ENCODE measurements around the gene SPATA46.
"Not testable (repeated sequence)": the region's sequence is repeated elsewhere in the genome, so short reads cannot be mapped to it uniquely, and the experiment has no call there.

SPATA46 gene

DNA sequence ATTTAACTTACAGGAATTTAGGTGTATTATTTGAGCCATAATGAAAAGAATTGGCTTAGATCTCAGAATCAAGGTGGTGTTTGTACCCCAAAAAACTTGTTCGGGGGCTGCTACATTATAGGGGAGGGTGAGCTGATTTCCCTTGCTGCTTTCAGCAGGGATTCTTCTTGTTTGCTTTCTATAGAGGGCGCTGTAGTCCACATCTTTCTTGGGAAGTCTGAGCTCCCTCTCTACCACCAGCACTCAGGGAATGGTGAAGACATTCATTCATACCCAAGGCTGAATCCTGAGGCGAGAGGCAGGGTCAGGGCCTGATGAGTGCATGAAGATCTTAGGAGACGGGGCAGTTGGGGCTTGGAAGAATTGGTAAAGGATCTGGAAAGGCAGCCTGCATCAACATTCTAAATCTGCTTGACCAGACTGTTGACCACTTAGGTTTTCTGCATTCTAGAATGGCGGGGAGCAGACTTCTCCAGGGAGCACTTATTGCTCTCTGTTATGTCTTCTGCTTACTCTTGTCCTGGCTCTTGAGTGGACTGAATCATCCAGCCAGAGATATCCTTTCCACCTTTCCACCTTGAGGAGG, 18.9 kb downstream of the SPATA46 start:
- no peak for DNase-seq (ENCODE audit: low spot score)

DNA sequence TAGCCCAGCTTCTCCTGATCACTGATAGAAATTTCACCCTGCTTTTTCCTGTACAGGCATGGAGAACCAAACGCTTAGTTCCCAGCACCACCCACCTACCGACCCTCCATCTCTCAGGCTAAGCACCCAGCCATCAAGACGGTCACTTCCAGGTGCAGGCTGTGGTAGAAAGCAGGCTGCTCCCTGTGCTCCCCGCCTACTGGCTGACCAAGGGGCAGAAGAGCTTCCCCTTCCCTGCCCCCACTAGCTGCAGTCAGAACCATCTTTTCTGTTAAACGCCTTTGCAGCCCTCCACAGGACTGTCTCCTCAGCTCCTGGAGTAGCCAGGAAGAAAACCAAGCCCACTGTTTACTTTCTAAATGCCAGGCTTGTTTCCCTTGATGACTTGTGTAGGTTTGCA, 23.0 kb downstream of the SPATA46 start:
- DNase-seq (ENCODE audit: low spot score) = no peak

DNA sequence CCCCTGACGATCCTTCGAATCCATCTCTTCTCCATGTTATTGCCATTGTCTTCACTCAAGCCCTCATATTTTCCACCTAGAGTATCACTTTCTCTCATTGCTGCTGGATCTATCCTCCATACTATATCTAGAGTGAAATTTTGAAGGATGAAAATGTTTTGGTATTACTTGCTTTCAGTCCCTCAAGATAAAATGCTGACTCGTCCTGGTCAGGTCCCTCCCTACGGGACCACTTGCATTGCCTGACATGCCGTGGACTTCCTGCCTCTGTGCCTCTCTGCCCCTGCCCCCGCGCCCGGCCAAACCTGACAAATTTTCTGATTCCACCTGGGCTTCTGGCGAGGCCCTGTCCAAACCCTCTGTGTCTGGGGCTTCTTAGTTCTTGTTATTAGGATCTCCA, 23.6 kb downstream of the SPATA46 start:
- DNase-seq (ENCODE audit: low spot score) = no peak

DNA sequence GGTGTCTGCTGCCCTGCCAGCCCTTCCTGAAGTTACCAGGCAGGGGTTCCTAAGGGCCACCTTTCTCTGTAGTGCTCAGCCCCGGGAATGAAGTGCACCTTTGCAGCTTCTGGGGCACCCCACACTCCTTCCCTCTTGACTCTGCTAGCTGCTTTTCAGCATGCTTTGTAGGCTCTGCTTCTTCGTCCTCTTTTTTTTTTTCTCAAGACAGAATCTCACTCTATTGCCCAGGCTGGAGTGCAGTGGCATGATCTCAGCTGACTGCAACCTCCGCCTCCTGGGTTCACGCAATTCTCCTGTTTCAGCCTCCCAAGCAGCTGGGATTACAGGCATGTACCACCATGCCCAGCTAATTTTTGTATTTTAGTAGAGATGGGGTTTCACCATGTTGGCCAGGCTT, 24.8 kb downstream of the SPATA46 start:
- DNase-seq (ENCODE audit: low spot score) = not testable (repeated sequence)

DNA sequence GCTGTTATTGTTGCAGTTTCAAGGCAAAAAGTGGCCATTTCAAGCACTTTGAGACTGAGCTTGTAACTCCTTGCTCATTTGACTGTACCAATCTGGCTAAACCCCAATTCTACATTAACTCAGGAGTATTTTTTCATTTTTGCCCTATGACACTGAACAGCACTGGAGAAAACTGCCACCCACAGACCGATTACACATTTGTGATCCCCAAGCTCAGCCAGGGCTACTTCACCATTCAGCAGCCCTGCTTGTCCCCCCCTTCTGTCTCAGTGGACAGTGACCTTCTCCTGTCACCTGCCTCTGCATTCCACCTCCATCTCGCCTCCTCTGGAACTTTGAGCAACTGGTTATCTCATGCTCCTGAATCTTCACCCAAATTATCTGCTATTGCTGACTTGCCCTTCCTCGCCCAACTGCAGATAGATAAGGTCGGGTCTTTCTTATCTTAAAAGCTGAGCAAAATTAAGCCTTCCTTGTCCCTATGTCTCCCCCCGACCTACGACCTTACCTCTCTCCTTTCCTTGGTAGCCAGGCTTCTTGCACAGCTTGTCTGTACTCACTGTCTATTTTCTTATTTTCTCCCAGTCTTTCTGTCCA, 25.3 kb downstream of the SPATA46 start:
- no peak for DNase-seq (ENCODE audit: low spot score)

DNA sequence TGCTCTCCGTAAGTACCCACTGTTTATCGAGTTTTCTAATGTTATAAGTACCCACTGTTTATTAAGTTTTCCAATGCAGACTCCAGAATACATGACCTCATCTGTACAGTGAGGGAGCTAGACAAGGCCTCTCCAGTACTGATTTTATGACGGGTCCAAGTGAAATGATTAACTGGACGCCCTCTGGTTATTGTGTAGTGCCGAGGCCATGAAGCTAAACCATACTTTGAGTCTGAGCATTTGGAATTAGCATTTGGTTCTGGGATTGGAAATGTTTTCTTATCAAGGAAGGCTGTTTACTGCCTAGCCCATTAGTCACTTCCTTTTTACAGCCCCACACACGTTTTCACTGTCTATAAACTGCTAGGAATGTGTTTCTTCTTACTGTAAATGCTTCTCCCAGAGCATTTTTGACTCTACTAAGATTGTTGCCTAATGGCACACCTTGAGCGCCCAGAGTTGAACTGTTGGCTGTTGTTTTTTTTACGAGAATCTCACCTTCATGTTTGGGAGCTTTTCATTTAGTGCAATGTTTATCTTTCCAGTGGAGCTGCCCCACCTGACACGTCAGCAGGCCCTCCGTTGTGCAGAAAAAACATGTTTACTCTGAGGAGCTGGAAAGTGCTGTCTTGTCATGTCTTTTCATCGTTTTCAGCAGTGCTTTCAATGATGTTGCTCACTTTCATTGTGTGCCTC, 26.9 kb downstream of the SPATA46 start:
- no peak for DNase-seq (ENCODE audit: low spot score)

DNA sequence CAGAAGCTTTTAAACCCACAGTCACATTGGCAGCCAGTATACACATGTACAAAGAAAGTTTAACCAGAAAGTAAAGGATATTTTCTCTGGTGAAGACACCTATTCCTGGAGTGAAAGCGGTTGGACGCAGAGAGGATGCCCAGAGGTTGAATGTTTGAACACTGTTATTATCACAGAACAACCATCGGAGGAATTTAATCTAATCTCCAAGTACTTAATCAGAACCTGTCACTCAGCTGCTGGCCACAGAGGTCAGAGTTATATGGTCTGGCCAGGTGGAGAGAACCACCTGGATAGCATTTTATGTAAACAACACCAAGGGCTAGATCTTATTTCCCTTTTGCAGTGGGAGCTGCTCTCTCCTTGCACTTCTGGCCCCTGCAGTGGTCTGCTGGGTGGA, 29.4 kb downstream of the SPATA46 start:
- DNase-seq (ENCODE audit: low spot score) = no peak

DNA sequence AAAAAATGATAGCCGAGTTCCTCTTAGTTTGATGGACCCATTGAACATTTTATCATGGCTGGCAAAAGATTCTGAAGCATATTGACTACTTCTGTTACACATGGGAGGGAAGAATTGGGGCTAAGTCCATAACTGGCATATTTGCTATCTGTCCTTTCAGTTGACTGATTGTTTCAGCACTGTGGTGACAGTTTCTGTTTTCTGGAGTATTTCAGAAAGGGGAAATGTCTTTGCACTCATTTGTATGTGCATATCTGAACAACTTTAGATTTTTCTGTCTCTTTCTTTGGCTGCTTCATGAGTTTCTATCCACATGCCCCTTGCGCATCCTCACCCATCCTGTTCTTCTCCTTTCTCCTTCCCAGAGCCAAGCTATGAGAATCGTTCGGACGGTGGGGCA, 33.2 kb downstream of the SPATA46 start:
- no peak for DNase-seq (ENCODE audit: low spot score)

DNA sequence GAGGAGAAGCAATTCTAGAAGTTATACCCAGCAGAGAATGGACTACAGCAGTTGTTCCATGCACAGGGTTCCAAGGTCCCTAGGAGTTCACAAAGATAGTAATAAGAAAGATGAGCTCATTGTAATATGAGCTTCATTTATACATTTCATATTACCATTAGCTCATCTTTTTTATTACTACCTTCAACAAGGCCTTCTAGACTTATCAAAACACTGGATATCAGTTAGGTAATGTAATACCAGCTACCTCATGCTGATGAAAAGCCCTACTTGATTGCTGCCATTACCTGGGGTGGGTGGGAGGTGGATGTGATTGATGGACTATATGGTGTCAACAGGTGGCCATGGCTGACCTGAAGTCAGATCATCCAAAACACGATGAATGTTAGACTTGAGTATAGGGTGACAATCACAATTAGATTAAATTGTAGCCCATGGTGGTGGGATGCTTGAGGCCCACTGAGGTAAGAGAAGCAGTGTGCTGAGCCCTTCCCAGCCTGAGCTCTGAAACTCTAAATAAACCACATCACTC, 34.1 kb downstream of the SPATA46 start:
- no peak for DNase-seq (ENCODE audit: low spot score)

DNA sequence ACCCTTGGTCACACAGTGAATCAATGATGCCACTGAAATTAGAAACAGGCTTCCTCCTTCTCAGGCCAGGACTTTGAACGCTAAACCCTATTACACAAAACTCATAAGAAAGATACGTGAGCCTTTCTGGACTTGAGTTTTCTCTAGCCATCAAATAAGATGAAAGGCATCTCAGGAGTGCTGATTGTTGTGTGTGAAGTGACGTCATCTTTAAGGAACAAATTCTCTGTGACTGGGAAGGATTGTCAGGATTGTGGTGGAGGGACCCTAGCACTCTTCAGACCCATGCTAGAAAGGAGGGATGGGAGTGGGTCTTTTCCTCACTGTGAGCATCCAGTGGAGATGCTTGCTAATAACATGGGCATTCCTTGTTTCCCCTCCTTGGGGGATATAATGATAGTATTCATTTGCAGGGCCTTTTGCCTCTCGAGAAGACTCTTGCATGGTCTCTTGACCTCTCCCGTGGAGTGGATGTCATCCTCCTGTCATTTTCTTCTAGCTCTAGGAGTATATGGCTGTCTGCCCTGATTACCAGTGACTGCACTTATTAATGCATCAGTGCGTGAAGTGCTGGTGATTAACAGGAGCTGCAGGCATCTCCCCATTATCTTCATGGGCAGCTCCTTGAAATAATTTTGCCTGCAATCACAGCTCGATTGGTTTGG, 39.9 kb downstream of the SPATA46 start:
- no peak for DNase-seq (ENCODE audit: low spot score)

DNA sequence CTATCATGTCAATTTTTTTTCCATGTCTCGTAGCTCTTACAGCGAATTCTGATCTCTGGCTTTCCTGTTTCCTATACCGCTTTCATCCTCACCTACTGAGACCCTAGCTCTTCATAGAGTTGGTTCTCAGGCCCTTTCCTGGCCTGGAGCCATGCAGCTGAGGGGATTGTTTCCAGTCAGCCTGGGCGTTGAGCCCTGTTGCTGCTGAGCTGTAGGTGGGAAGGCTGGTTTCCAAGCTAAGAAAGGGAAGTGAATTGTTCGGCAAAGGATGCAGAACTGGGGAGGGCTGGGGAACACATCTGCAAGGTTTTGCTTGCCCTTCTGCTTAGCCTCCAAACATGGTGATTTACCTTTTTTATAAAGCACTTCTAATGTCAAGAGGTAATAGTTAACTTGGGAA, 41.5 kb downstream of the SPATA46 start:
- DNase-seq (ENCODE audit: low spot score) = no peak

DNA sequence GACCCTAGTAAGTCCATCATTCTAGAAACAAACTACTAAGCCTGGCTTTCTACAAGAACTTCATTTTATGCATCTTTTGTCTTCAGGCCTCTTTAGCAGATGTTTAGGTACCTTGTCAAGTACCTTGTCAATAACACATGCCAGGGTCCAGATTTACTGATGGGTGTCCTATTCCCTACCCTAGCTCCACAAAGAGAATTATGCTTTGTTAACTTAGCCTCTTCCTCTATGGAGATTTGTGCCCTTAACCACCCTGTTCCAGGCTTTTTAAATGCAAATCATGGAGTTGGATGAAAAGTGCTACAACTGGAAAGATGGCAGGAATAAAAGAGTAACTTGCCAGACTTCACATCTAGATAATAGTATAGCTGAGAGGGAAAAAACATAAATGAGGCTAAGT, 42.7 kb downstream of the SPATA46 start:
- DNase-seq (ENCODE audit: low spot score) = no peak

DNA sequence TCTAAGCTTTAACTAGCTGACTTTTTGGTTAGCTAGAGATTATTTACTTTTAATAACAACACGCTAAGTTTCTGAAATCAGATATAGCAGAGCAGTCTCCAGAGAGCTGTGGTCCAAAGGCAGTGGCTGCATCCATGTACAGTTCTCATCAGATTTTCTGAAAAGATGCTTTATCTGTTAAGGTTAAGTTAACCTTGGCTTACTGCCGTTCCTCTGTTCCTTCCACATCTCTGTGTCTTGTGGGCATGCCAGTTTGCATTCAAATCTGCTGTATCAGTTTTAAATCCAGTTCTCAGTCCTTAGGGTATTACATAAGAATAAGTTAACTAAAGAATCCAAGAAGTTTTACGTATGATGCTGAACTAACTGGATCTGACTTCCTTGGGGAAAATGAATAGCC, 46.8 kb downstream of the SPATA46 start:
- no peak for DNase-seq (ENCODE audit: low spot score)

DNA sequence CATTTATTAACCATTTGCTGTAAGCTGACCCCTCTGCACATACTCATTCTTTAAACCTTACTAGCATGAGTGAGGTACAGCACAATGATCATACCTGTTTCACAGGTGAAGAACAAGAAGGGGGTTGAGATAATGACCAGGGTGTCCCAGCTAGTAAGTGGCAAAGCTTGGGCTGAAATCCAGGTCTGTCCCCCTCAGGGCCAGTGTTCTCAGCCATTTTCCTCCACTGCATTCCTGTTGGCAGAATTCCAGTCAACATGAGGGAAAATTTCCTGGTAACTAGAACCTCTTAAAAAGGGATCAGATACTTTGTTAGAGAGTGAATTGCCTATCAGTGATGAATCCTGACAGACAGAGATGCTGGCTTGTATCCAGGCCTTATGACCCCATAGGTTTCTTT, 48.1 kb downstream of the SPATA46 start:
- DNase-seq (ENCODE audit: low spot score) = no peak

DNA sequence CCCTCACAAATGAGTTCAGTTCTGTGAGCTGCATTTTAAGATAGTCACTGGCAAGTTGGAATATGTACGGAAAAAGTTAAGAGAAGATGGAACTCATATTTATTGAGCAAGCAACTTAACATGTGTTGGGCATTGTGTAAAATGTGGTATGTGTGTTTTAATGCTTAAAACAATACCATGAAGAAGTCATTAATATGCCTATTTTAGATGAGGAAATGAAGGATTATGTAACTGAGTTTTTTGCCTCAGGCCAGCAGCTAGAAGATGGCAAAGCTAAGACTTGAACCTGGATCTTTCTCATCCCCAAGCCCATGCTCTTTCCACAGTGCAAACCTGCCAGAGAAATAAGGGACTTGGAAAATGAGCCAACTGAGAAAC, 48.9 kb downstream of the SPATA46 start:
- no peak for DNase-seq (ENCODE audit: low spot score)

DNA sequence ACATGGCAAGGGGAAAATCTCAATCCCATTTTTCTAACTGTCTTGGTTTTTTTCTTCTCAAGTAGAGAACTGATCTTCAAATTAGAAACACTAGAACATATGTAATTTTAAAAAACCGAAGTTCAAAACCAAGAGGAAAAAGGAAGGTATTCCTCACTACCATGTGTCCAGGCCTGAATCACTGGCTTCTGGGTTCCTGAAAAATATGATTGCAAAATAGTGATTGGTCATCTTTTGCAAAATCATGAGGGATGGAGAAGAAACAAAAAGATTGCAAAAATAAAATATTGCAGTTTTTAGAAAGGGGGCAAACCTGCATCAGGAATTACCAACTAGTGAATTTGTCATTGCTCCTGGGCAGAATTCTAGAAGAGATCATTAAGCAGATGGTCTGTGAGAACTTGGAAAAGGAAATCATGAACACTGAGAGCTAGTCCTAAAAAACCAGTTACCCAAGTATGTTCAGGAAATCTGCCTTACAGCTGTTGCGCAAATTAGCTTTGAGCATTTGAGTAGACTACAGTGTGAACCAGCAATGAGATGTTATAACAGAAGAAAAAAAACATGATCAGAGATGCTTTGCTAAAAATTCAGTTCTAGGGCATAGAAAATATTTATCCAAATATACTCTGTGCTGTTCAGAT, 49.4 kb downstream of the SPATA46 start:
- DNase-seq (ENCODE audit: low spot score) = no peak

DNA sequence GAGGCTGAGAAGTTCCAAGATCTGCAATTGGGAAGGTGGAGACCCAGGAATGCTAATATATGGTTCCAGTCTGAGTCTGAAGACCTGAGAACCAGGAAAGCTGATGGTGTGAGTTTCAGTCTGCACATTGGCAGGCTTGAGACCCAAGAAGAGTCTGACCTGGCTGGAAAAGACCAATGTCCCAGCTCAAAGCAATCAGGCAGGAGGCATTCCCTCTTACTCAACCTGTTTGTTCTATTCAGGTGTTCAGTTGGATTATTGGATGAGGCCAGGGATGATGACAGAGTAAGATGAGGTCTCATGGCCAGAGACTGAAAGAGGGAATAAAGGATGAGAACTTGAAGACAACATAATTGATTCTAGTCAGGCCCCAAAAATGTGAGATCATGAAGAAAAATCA, 50.1 kb downstream of the SPATA46 start:
- DNase-seq (ENCODE audit: low spot score) = no peak

DNA sequence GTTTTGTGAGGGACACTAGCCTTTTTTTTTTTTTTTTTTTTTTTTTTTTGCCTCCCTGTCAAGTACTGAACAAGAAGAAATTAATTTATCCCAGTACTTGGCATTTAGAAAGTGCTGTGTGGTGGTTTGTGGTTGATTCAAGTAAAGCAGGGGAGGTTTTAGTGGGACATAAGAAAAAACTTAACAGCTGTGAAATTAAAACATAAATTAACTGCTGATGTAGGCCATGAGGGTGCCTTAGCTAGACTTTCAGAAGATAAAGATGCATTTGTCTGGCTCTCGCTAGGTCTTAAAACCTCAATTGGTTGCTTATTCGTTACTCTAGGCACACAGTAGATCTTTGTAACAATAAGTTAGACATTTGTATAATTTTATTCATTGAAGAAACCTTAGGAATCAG, 52.3 kb downstream of the SPATA46 start:
- no peak for DNase-seq (ENCODE audit: low spot score)

All from CD4-positive, alpha-beta T cell treated with Interleukin-15 for 4 hours (primary cell).